ENCODE data around the gene SLC35A1.

Gene SLC35A1

DNA sequence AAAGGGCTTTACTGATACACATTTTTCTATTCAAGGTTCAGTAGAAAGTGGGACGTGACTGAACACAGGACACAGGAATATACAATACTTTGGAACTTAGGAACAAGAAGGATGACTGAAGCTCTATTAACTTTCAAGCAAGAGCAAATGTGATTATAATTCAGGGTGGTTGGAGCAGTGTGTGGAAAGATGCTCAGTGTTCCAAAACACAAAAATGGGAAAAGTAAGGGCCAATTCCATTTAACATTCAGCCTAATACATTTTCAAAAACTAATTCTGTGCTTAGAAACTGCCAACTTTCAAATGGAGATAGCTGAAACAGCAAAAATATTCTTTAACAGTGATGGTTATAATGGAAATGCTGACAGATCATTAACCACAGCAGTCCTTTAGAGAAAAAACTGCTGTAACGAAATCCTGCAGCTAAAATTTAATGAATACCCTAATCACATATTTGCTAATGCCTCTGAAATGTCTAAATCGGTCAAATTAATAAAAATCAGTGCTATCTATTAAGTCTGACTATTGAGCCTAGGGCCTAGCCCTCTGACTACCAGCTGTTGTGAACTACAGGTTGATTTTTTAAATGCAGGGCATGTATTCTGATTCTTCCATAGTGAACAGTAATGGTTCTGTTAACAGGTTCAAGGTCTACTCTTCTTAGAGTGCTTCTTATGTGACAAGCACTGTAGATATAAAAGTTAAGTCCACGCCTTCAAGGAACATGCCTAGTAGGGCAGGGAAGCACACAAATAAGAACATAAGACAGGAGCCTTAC lies 71.1 kb downstream of the SLC35A1 start:
- no peaks in the 10 kb centered on the region for H3K4me1 ChIP-seq
- H3K36me3 ChIP-seq: peaks cover 13% of the 10 kb centered on the region
- no peak for DNase-seq
- H3K9me3 ChIP-seq: no peaks in the 10 kb centered on the region; the same call in 1 of the 2 replicates
- no peak overlapping the region for H3K4me3 ChIP-seq (ENCODE audit: low read depth, low read length)
- no peaks in the 10 kb centered on the region for H3K27me3 ChIP-seq
- TF ChIP-seq, protein P1, sequence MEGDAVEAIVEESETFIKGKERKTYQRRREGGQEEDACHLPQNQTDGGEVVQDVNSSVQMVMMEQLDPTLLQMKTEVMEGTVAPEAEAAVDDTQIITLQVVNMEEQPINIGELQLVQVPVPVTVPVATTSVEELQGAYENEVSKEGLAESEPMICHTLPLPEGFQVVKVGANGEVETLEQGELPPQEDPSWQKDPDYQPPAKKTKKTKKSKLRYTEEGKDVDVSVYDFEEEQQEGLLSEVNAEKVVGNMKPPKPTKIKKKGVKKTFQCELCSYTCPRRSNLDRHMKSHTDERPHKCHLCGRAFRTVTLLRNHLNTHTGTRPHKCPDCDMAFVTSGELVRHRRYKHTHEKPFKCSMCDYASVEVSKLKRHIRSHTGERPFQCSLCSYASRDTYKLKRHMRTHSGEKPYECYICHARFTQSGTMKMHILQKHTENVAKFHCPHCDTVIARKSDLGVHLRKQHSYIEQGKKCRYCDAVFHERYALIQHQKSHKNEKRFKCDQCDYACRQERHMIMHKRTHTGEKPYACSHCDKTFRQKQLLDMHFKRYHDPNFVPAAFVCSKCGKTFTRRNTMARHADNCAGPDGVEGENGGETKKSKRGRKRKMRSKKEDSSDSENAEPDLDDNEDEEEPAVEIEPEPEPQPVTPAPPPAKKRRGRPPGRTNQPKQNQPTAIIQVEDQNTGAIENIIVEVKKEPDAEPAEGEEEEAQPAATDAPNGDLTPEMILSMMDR (IDR thresholded peaks at IDR 0.05; ENCODE audit: low read depth, low read length): no peak

GRCh38 chr6:87544474-87544735 lies 71.6 kb downstream of the SLC35A1 start:
- no peak for DNase-seq
- no peaks in the 10 kb centered on the region for H3K27me3 ChIP-seq
- H3K9me3 ChIP-seq: no peaks in the 10 kb centered on the region; the same call in 1 of the 2 replicates
- H3K4me1 ChIP-seq: no peaks in the 10 kb centered on the region
- peaks cover 10% of the 10 kb centered on the region for H3K36me3 ChIP-seq
- no peak overlapping the region for H3K4me3 ChIP-seq (ENCODE audit: low read depth, low read length)
- TF ChIP-seq, protein P1 (IDR thresholded peaks at IDR 0.05; ENCODE audit: low read depth, low read length): no peak

GRCh38 chr6:87551799-87552198 lies 79.0 kb downstream of the SLC35A1 start:
- Histone ChIP-seq H3K4me1 (no peaks in the 10 kb centered on the region), H3K27me3 (no peaks in the 10 kb centered on the region), H3K4me3 (ENCODE audit: low read depth, low read length) (no peak overlapping the region), H3K9me3 (no peaks in the 10 kb centered on the region), H3K36me3 (peaks cover 19% of the 10 kb centered on the region)
- TF ChIP-seq, protein P1 (IDR thresholded peaks at IDR 0.05; ENCODE audit: low read depth, low read length): no peak
- DNase-seq: no peak

- no peak for DNase-seq
- no peaks in the 10 kb centered on the region for H3K4me1 ChIP-seq
- peaks cover 24% of the 10 kb centered on the region for H3K36me3 ChIP-seq
- no peaks in the 10 kb centered on the region for H3K27me3 ChIP-seq
- TF ChIP-seq, protein P1 (IDR thresholded peaks at IDR 0.05; ENCODE audit: low read depth, low read length): no peak
- H3K4me3 ChIP-seq (ENCODE audit: low read depth, low read length): no peak overlapping the region
- no peaks in the 10 kb centered on the region for H3K9me3 ChIP-seq
Measured at GRCh38 chr6:87553159-87553765, 80.5 kb downstream of the SLC35A1 start.

DNA sequence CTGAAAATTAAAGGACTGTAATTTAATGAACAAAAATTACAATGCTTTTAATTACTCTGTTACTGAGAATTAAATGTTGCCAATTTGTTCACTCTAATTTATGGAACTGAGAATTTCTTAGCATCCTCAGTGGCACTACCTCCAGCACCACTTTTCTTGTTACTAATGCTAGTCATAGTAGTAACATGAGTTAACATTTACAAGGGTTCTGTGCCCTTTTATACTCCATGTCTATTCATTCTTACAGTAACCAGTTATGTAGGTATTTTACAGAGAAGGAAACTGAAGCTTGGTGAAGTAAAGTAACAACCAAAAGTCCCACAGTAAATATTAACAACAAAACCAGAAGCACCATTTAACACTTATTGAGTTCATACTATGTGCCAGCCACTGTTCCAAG lies 82.7 kb downstream of the SLC35A1 start:
- Histone ChIP-seq H3K4me1 (no peaks in the 10 kb centered on the region), H3K27me3 (no peaks in the 10 kb centered on the region), H3K36me3 (peaks cover 24% of the 10 kb centered on the region), H3K9me3 (no peaks in the 10 kb centered on the region), H3K4me3 (ENCODE audit: low read depth, low read length) (no peak overlapping the region)
- DNase-seq: no peak
- TF ChIP-seq, protein P1 (IDR thresholded peaks at IDR 0.05; ENCODE audit: low read depth, low read length): no peak

- no peaks in the 10 kb centered on the region for H3K4me1 ChIP-seq
- H3K27me3 ChIP-seq: no peaks in the 10 kb centered on the region
- no peak overlapping the region for H3K4me3 ChIP-seq (ENCODE audit: low read depth, low read length)
- TF ChIP-seq, protein P1 (IDR thresholded peaks at IDR 0.05; ENCODE audit: low read depth, low read length): no peak
- no peaks in the 10 kb centered on the region for H3K9me3 ChIP-seq
- peaks cover 25% of the 10 kb centered on the region for H3K36me3 ChIP-seq
- DNase-seq: no peak
Measured at GRCh38 chr6:87558446-87558845, 85.7 kb downstream of the SLC35A1 start.

All from BE2C (cell line).